A549 (cell line): ENCODE measurements around the gene ZNF107. TPM values are rescaled to one million over a fixed set of nuclear protein-coding genes. Genes with fewer than 3 reads are reported as not detected.
A peak's percentile ranks its signal among the peaks of the same experiment; 100 is the strongest.
"Not testable (repeated sequence)": the region's sequence is repeated elsewhere in the genome, so short reads cannot be mapped to it uniquely, and the experiment has no call there.

Experiments
- ATAC-seq, 2 experiments: fragments of 200-7000 bp in 1 of 2; fragments of >200 bp in 1 of 2; cut with Nextera tagmentation in 1 of 2; cut with Tn5 transposase in 1 of 2; 3 replicates each; pipeline versions ENCODE4 v1.8.0 to v1.9.1; 2018 to 2020; ENCODE audit warnings: mild to moderate bottlenecking in 1 of 2, moderate library complexity in 1 of 2
- CTCF ChIA-PET: fragments of 300-600 bp; sonication (Branson Sonifier 250); formaldehyde crosslinking; extraction: SDS; loops from one replicate; lab custom pipeline; 2021; ENCODE audit warnings: antibody characterized with exemption, inconsistent platforms; lab: Yijun Ruan, JAX
- POLR2A ChIA-PET: fragments of 350-600 bp; formaldehyde crosslinking; extraction: SDS; loops from one replicate; lab custom pipeline; 2021; ENCODE audit warnings: antibody characterized with exemption, inconsistent platforms; lab: Yijun Ruan, JAX
- DNase-seq, 2 experiments: peaks; one replicate each; pipeline versions ENCODE4 v3.0.0 to v3.0.0-alpha.2; 2011 to 2016; ENCODE audit warnings: low read depth in 1 of 2, low spot score in 1 of 2
- FAIRE-seq: peaks from 2 replicates; lab custom pipeline; 2011; peaks lifted over from hg19 to GRCh38; lab: Jason Lieb, UNC
- H3K27ac ChIP-seq, 2 experiments: fragments of >200 bp; sonication (Bioruptor Twin); formaldehyde crosslinking; 3 replicates each; pipeline ENCODE4 v1.5.1; 2016 to 2017
- H3K4me1 ChIP-seq: fragments of >200 bp; sonication (Bioruptor Twin); formaldehyde crosslinking; 3 replicates; pipeline ENCODE4 v1.6.1; 2016
- H3K4me2 ChIP-seq: fragments of >200 bp; sonication (Bioruptor Twin); formaldehyde crosslinking; 3 replicates; pipeline ENCODE4 v1.6.1; 2016
- H3K4me3 ChIP-seq: fragments of >200 bp; sonication (Bioruptor Twin); formaldehyde crosslinking; 3 replicates; pipeline ENCODE4 v1.5.1; 2016
- H3K9me3 ChIP-seq: fragments of >200 bp; sonication (Bioruptor Twin); formaldehyde crosslinking; 3 replicates; pipeline ENCODE4 v1.6.1; 2016
- ATOH8 ChIP-seq: fragments of 250-450 bp; sonication (Bioruptor Pico); IDR thresholded peaks from 2 replicates; pipeline ENCODE4 v1.5.0; 2020; ENCODE audit warnings: low read depth, mild to moderate bottlenecking, moderate library complexity
- CBX2 ChIP-seq: fragments of 200-600 bp; sonication (generic); IDR thresholded peaks from 2 replicates; pipeline ENCODE4 v1.6.1; 2016; ENCODE audit warnings: low read depth, mild to moderate bottlenecking, borderline replicate concordance
- CHD4 ChIP-seq: fragments of 200-600 bp; sonication (generic); IDR thresholded peaks from 2 replicates; pipeline ENCODE4 v1.6.1; 2016; ENCODE audit warnings: antibody characterized with exemption, mild to moderate bottlenecking, borderline replicate concordance
- EHF ChIP-seq: fragments of 250-450 bp; sonication (Bioruptor Pico); IDR thresholded peaks from 2 replicates; pipeline ENCODE4 v1.5.0; 2020; ENCODE audit warnings: mild to moderate bottlenecking
- EHMT2 ChIP-seq: fragments of 200-600 bp; sonication (generic); IDR thresholded peaks from 2 replicates; pipeline ENCODE4 v1.6.1; 2016; ENCODE audit warnings: antibody characterized with exemption, low read depth, mild to moderate bottlenecking, moderate library complexity
- EP300 ChIP-seq, 2 experiments: fragments of >200 bp; sonication (Bioruptor Twin); formaldehyde crosslinking; IDR thresholded peaks; 2 replicates in 1 of 2; 3 replicates in 1 of 2; pipeline ENCODE4 v1.6.1; 2016 to 2017
- FOSB ChIP-seq: fragments of 250-450 bp; sonication (Bioruptor Pico); IDR thresholded peaks from 2 replicates; pipeline ENCODE4 v1.5.0; 2020; ENCODE audit warnings: mild to moderate bottlenecking, moderate library complexity
- GATA3 ChIP-seq: IDR thresholded peaks from 2 replicates; pipeline ENCODE4 v1.6.1; 2012; ENCODE audit warnings: borderline replicate concordance
- HES2 ChIP-seq: fragments of >200 bp; sonication (Bioruptor Twin); formaldehyde crosslinking; IDR thresholded peaks from 2 replicates; pipeline ENCODE4 v1.6.1; 2016
- HMGXB4 ChIP-seq: fragments of 250-450 bp; sonication (Bioruptor Pico); IDR thresholded peaks from 2 replicates; pipeline ENCODE4 v1.5.0; 2021; ENCODE audit warnings: mild to moderate bottlenecking, moderate library complexity, borderline replicate concordance
- HOXB13 ChIP-seq: fragments of 250-450 bp; sonication (Bioruptor Pico); IDR thresholded peaks from 2 replicates; pipeline ENCODE4 v1.5.0; 2020; ENCODE audit warnings: low read depth, mild to moderate bottlenecking, moderate library complexity
- HOXB5 ChIP-seq: fragments of 250-450 bp; sonication (Bioruptor Pico); IDR thresholded peaks from 2 replicates; pipeline ENCODE4 v1.5.0; 2020; ENCODE audit warnings: mild to moderate bottlenecking, moderate library complexity
- JUN ChIP-seq, 2 experiments: fragments of >200 bp; sonication (Bioruptor Twin); formaldehyde crosslinking; IDR thresholded peaks; 2 replicates in 1 of 2; 3 replicates in 1 of 2; pipeline ENCODE4 v1.6.1; 2016 to 2017
- MAZ ChIP-seq: fragments of 150-350 bp; IDR thresholded peaks from 2 replicates; pipeline ENCODE4 v1.6.1; 2014; ENCODE audit warnings: antibody characterized with exemption, low read depth, low read length, borderline replicate concordance
- MYC ChIP-seq: IDR thresholded peaks from 2 replicates; pipeline ENCODE4 v1.6.1; 2012; ENCODE audit warnings: mild to moderate bottlenecking, inconsistent platforms, low read length, improper control_type of control experiment, borderline replicate concordance
- NR3C1 ChIP-seq: fragments of >200 bp; sonication (Bioruptor Twin); formaldehyde crosslinking; IDR thresholded peaks from 3 replicates; pipeline ENCODE4 v1.6.1; 2017
- PBX3 ChIP-seq: IDR thresholded peaks from 2 replicates; pipeline ENCODE4 v1.6.1; 2012
- POLR2AphosphoS2 ChIP-seq: conservative IDR thresholded peaks from 2 replicates; pipeline ENCODE4 v1.6.1; 2012; ENCODE audit warnings: low read length, improper control_type of control experiment, inconsistent platforms
- RFX5 ChIP-seq: fragments of 450-650 bp; IDR thresholded peaks from 2 replicates; pipeline ENCODE4 v1.7.1; 2014; ENCODE audit warnings: antibody characterized with exemption, mild to moderate bottlenecking, moderate library complexity
- RNF2 ChIP-seq: fragments of 200-600 bp; sonication (generic); IDR thresholded peaks from 2 replicates; pipeline ENCODE4 v1.6.1; 2016; ENCODE audit warnings: low read depth, mild to moderate bottlenecking, antibody characterized with exemption, moderate library complexity, borderline replicate concordance
- WGBS: methylation state at CpG from one replicate; pipeline ENCODE4 v1.1.6; 2017; ENCODE audit errors: missing lambda C conversion rate; 5-methylcytosine and 5-hydroxymethylcytosine counted together
- polyA plus RNA-seq, 4 experiments: library from polyadenylated mRNA; depleted of rRNA in 3 of 4; stranded (reverse); fragments of >200 nt; fragmentation: RNase III in 1 of 4; extraction: RNeasy Plus Mini Kit Qiagen cat#74134 plus additional on column Dnase treatment in 1 of 4; gene quantifications; 2 replicates in 3 of 4; 3 replicates in 1 of 4; pipeline ENCODE4 v1.2.3, GENCODE V29; 2011 to 2017
- TF ChIP-seq, protein P1 (sequence below): fragments of 450-650 bp; IDR thresholded peaks from 2 replicates; pipeline ENCODE4 v1.6.1; 2014; ENCODE audit warnings: antibody characterized with exemption

The ZNF107 gene
- polyA plus RNA-seq, 2 of the 4 experiments (the other 2 are of a cell fraction): 3.4 to 4.9 TPM

- FAIRE-seq: no peak
- Histone ChIP-seq H3K27ac (no peak overlapping the region), H3K4me3 (no peak overlapping the region), H3K4me2 (no peak overlapping the region), H3K9me3 (peaks cover 95% of the 10 kb centered on the region), H3K4me1 (no peaks in the 10 kb centered on the region)
- ChIA-PET POLR2A (no interaction called here), CTCF (interaction anchor here (0.6 kb wide), 2 partner anchors 93 to 141 kb away, joined by 3 to 5 read pairs; no protein-coding TSS in a partner anchor)
- WGBS: 91% methylated on average over 2 of the region's 2 CpGs
- DNase-seq: no peak
- TF ChIP-seq ATOH8 (CRISPR knock-in tag) (no peak), EHMT2 (no peak), POLR2AphosphoS2 (no peak), GATA3 (peak; percentile 20; the same call in 1 of the 2 replicates)
- TF ChIP-seq, protein P1, sequence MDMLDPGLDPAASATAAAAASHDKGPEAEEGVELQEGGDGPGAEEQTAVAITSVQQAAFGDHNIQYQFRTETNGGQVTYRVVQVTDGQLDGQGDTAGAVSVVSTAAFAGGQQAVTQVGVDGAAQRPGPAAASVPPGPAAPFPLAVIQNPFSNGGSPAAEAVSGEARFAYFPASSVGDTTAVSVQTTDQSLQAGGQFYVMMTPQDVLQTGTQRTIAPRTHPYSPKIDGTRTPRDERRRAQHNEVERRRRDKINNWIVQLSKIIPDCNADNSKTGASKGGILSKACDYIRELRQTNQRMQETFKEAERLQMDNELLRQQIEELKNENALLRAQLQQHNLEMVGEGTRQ: no peak
- ATAC-seq: no peak
Observed at GRCh38 chr7:64706625-64707292, 40.8 kb downstream of the ZNF107 start.

GRCh38 chr7:64717896-64718295, 52.0 kb downstream of the ZNF107 start:
- POLR2A ChIA-PET: not testable (repeated sequence)
- no CpG with 5 or more reads among the region's 29 CpGs for WGBS

GRCh38 chr7:64729089-64729848, 63.3 kb downstream of the ZNF107 start:
- DNase-seq (no peak), FAIRE-seq (no peak), ATAC-seq (no peak)
- TF ChIP-seq HOXB13 (CRISPR knock-in tag): no peak
- no peak for TF ChIP-seq HES2
- TF ChIP-seq JUN (IDR thresholded peaks at IDR 0.05): no peak
- TF ChIP-seq MAZ: no peak
- TF ChIP-seq CHD4: no peak
- TF ChIP-seq RFX5: no peak
- no peak for TF ChIP-seq RNF2
- CTCF ChIA-PET: no interaction called here
- WGBS: 6% methylated on average over 3 of the region's 3 CpGs
- Histone ChIP-seq H3K4me3 (no peak overlapping the region), H3K4me2 (no peak overlapping the region), H3K4me1 (no peaks in the 10 kb centered on the region), H3K27ac (no peak overlapping the region), H3K9me3 (peaks cover 20% of the 10 kb centered on the region; the same call in 2 of the 3 replicates)
- POLR2A ChIA-PET: no interaction called here

More at GRCh38 chr7:64717896-64718295, 52.0 kb downstream of the ZNF107 start:
- H3K4me1 ChIP-seq, H3K27ac ChIP-seq, CTCF ChIA-PET, H3K4me2 ChIP-seq, FAIRE-seq, H3K4me3 ChIP-seq, ATAC-seq, DNase-seq: not testable (repeated sequence)
- H3K9me3 ChIP-seq: peaks cover 34% of the 10 kb centered on the region

- WGBS: 39% methylated on average over 8 of the region's 8 CpGs
- Histone ChIP-seq H3K4me2 (no peak overlapping the region), H3K9me3 (peaks cover 17% of the 10 kb centered on the region; the same call in 2 of the 3 replicates), H3K27ac (no peak overlapping the region), H3K4me1 (no peaks in the 10 kb centered on the region), H3K4me3 (no peak overlapping the region)
- ATAC-seq (no peak), DNase-seq (peak in 1 of 2 experiments; percentile 1)
- TF ChIP-seq EP300 (IDR thresholded peaks at IDR 0.05) (no peak), ATOH8 (CRISPR knock-in tag) (no peak), CBX2 (no peak), EHF (CRISPR knock-in tag) (no peak), HOXB13 (CRISPR knock-in tag) (no peak), NR3C1 (no peak), MYC (no peak), PBX3 (no peak), FOSB (CRISPR knock-in tag) (no peak), HMGXB4 (no peak), HOXB5 (CRISPR knock-in tag) (no peak)
- TF ChIP-seq, all 56 proteins: peak for 0
- FAIRE-seq: no peak
- ChIA-PET CTCF (no interaction called here), POLR2A (no interaction called here)
Observed at GRCh38 chr7:64733550-64734240, 67.8 kb downstream of the ZNF107 start.
